Thyroid gland (tissue), 4 donors: ENCODE results near the gene RFTN1. TPM values are rescaled to one million over a fixed set of nuclear protein-coding genes. Genes with fewer than 3 reads are reported as not detected.
A peak's percentile ranks its signal among the peaks of the same experiment; 100 is the strongest.

ENCODE experiments used
- DNase-seq, 2 donors: peaks; one replicate each; pipeline ENCODE4 v3.0.0-alpha.2; 2019
- H3K27ac ChIP-seq, 3 donors: fragments of 200-600 bp; sonication (generic); 1 replicate in 2 of 3; 2 replicates in 1 of 3; pipeline ENCODE4 v1.5.1; 2016 to 2019; ENCODE audit warnings: mild to moderate bottlenecking in 1 of 3, moderate library complexity in 1 of 3
- H3K27me3 ChIP-seq: fragments of 200-600 bp; sonication (generic); one replicate; pipeline ENCODE4 v1.5.1; 2019
- H3K36me3 ChIP-seq, 2 donors: fragments of 200-600 bp; sonication (generic); one replicate each; pipeline ENCODE4 v1.5.1; 2016 to 2019
- H3K4me1 ChIP-seq, 2 donors: fragments of 200-600 bp; sonication (generic); one replicate each; pipeline ENCODE4 v1.5.1; 2017 to 2019
- H3K4me3 ChIP-seq, 3 donors: fragments of 200-600 bp; sonication (generic); replicated peaks in 1 of 3; 1 replicate in 2 of 3; 2 replicates in 1 of 3; pipeline ENCODE4 v1.5.1; 2016; ENCODE audit warnings: mild to moderate bottlenecking in 1 of 3
- H3K9me3 ChIP-seq: fragments of 200-600 bp; sonication (generic); one replicate; pipeline ENCODE4 v1.5.1; 2017
- CTCF ChIP-seq, 6 experiments: fragments of 200-600 bp in 3 of 6; fragments of 450-650 bp in 3 of 6; sonication (generic) in 3 of 6; IDR thresholded peaks; one replicate each; pipeline ENCODE4 v1.5.1; 2016 to 2019; ENCODE audit warnings: antibody characterized with exemption in 6 of 6, mild to moderate bottlenecking in 2 of 6, inconsistent platforms in 1 of 6, moderate library complexity in 1 of 6
- POLR2A ChIP-seq, 2 donors: fragments of 450-650 bp; IDR thresholded peaks; one replicate each; pipeline ENCODE4 v1.6.1; 2017; ENCODE audit warnings: antibody characterized with exemption in 2 of 2, mild to moderate bottlenecking in 2 of 2, moderate library complexity in 1 of 2
- WGBS, 2 donors: methylation state at CpG; one replicate each; pipeline ENCODE4 v1.1.5; 2017; 5-methylcytosine and 5-hydroxymethylcytosine counted together
- intact Hi-C: fragments of 100-400 bp; cut with DNase I; formaldehyde crosslinking; loops from one replicate; pipeline ENCODE4 v1.15.1; 2023
- total RNA-seq, 4 donors: library from RNA; depleted of rRNA; stranded (reverse); fragments of >200 nt; gene quantifications; one replicate each; pipeline ENCODE4 v1.2.3, GENCODE V29; 2016

Gene RFTN1, protein sequence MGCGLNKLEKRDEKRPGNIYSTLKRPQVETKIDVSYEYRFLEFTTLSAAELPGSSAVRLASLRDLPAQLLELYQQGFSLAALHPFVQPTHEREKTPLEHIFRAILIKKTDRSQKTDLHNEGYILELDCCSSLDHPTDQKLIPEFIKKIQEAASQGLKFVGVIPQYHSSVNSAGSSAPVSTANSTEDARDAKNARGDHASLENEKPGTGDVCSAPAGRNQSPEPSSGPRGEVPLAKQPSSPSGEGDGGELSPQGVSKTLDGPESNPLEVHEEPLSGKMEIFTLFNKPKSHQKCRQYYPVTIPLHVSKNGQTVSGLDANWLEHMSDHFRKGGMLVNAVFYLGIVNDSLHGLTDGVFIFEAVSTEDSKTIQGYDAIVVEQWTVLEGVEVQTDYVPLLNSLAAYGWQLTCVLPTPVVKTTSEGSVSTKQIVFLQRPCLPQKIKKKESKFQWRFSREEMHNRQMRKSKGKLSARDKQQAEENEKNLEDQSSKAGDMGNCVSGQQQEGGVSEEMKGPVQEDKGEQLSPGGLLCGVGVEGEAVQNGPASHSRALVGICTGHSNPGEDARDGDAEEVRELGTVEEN
- total RNA-seq, result 100 to 1,000 TPM; 110 to 239 (median 153) TPM

DNA sequence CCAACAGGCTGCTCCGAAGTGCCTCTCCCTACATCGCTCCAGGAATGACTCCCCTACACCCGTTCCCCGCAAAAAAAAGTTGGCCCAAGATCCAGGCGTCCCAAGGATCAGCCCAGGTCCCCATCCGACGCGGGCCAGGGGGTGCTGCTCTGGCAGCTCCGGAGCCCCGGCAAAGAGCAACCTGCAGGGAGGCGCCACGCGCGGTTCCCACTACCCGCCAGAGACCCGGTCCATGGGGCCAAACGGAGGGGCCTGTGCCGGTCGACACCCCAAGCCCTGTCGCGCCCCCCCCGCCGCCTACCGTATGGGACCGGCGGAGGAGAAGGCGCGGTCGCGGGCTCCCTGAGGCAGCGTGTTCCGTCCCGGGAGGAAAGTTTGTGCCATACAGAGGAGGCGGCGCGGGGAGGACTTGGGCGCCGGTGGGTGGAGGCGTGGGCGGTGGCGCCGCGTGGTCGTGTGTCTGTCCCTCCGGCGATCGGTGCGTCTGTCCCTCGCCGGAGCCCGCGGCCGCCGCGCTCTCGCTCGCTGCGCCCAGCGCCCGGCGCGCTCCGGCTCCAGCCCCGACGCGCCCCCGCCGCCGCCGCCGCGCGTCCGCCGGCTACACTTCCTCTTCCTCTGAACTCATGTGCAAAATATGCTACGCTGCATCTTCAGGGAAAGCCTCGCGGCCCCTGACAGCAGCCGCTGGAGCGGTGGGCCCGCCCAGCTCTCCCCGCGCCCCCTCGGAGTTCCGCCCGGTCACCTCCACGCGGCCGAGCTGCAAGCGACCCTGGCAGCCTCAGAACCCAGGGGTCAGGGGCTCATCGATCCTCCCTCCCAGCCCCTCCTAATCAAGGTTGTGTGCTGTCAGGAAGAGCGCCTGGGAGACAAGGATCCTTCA, at the start of gene RFTN1:
Gene RFTN1 (minus strand): TSS at position 559 of the 880 bp plus-strand sequence. CDS start 19,830 bp downstream, outside the sequence.
- TF ChIP-seq POLR2A (IDR thresholded peaks at IDR 0.05), result peak; percentile 49 to 82
- TF ChIP-seq CTCF (IDR thresholded peaks at IDR 0.05), result no peak
- peak within 1 kb of the TSS; percentile 34 to 90 (median 86) for H3K4me3 ChIP-seq
- H3K4me1 ChIP-seq, result peaks cover 46 to 57% of the 10 kb centered on the region in 2 donors
- H3K9me3 ChIP-seq, result no peaks in the 10 kb centered on the region
- H3K27me3 ChIP-seq, result no peaks in the 10 kb centered on the region
- intact Hi-C loops, result no loop called here
- no peaks in the 10 kb centered on the region for H3K36me3 ChIP-seq
- H3K27ac ChIP-seq, result peak within 1 kb of the TSS; percentile 92 to 94 (median 93)
- DNase-seq, result peak; percentile 55 to 62
- WGBS, 2 donors, result 1 to 2% methylated on average over 17 to 63 of the region's 92 CpGs

DNA sequence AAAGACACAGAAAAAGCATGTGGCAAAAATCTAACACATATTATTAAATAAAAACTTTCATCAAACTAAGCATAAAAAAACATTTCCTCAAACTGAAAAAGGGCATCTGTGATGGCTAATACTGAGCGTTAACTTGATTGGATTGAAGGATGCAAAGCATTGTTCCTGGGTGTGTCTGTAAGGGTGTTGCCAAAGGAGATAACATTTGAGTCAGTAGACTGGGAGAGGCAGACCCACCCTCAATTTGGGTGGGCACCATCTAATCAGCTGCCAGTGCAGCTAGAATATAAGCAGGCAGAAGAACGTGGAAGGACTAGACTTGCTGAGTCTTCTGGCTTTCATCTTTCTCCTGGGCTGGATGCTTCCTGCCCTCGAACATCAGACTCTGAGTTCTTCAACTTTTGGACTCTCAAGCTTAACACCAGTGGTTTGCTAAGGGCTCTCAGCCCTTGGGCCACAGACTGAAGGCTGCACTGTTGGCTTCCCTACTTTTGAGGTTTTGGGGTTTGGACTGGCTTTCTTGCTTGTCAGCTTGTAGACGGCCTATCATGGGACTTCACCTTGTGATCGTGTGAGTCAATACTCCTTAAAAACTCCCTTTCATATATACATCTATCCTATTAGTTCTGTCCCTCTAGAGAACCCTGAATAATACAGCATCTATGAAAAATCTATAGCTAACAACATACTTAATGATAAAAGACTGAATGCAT, 46.3 kb upstream of the RFTN1 start:
- 72 to 78% methylated on average over 5 of the region's 5 CpGs for WGBS, 2 donors
- intact Hi-C loops, result no loop called here
- no peak overlapping the region for H3K27ac ChIP-seq

GRCh38 chr3:16554126-16554525, 40.6 kb upstream of the RFTN1 start:
- intact Hi-C loops, result loop anchor here (5.0 kb wide), 1 partner anchor 287 kb away; the partner anchor contains the start of gene OXNAD1
- H3K27ac ChIP-seq, result no peak overlapping the region

More for the DNA sequence above, 46.3 kb upstream of the RFTN1 start:
- Histone ChIP-seq H3K27me3 (no peaks in the 10 kb centered on the region), H3K4me1 (no peaks in the 10 kb centered on the region), H3K4me3 (no peak overlapping the region), H3K9me3 (no peaks in the 10 kb centered on the region), H3K36me3 (no peaks in the 10 kb centered on the region)
- DNase-seq, result no peak
- TF ChIP-seq CTCF (IDR thresholded peaks at IDR 0.05) (no peak), POLR2A (IDR thresholded peaks at IDR 0.05) (no peak)

GRCh38 chr3:16552757-16553156, 39.3 kb upstream of the RFTN1 start:
- intact Hi-C loops, result loop anchor here (5.0 kb wide), 1 partner anchor 285 kb away; the partner anchor contains the start of gene OXNAD1
- Histone ChIP-seq H3K4me3 (no peak overlapping the region), H3K27me3 (no peaks in the 10 kb centered on the region), H3K27ac (no peak overlapping the region), H3K4me1 (no peaks in the 10 kb centered on the region), H3K9me3 (no peaks in the 10 kb centered on the region), H3K36me3 (no peaks in the 10 kb centered on the region)
- 82 to 84% methylated on average over 3 of the region's 3 CpGs for WGBS, 2 donors
- TF ChIP-seq POLR2A (IDR thresholded peaks at IDR 0.05) (no peak), CTCF (IDR thresholded peaks at IDR 0.05) (no peak)
- no peak for DNase-seq

More at GRCh38 chr3:16554126-16554525, 40.6 kb upstream of the RFTN1 start:
- Histone ChIP-seq H3K9me3 (no peaks in the 10 kb centered on the region), H3K36me3 (no peaks in the 10 kb centered on the region), H3K27me3 (no peaks in the 10 kb centered on the region), H3K4me1 (no peaks in the 10 kb centered on the region), H3K4me3 (no peak overlapping the region)
- 82 to 93% methylated on average over 4 of the region's 4 CpGs for WGBS, 2 donors
- TF ChIP-seq POLR2A (IDR thresholded peaks at IDR 0.05) (no peak), CTCF (IDR thresholded peaks at IDR 0.05) (no peak)
- DNase-seq, result no peak
